HepG2 (cell line): ENCODE data around the gene CDNF. TPM values are rescaled to one million over a fixed set of nuclear protein-coding genes. Genes with fewer than 3 reads are reported as not detected.

Experiments
- ATM ChIP-seq: fragments of 450-650 bp; IDR thresholded peaks from 2 replicates; pipeline ENCODE4 v1.7.1; 2017; ENCODE audit warnings: mild to moderate bottlenecking, borderline replicate concordance
- CSRNP1 ChIP-seq: sonication (generic); formaldehyde crosslinking; IDR thresholded peaks from 2 replicates; pipeline ENCODE4 v1.8.1; 2023; ENCODE audit warnings: mild to moderate bottlenecking, missing genetic modification reagents
- HNF1A ChIP-seq, 2 experiments: sonication (generic) in 1 of 2; formaldehyde crosslinking in 1 of 2; IDR thresholded peaks; 2 replicates each; pipeline versions ENCODE4 v1.4.0 to v1.6.1; 2016 to 2020; ENCODE audit warnings: borderline replicate concordance in 1 of 2, low read depth in 1 of 2, mild to moderate bottlenecking in 1 of 2, missing genetic modification reagents in 1 of 2
- HOMEZ ChIP-seq: IDR thresholded peaks from 2 replicates; pipeline ENCODE4 v1.6.1; 2016; ENCODE audit warnings: low read depth
- NFATC3 ChIP-seq: sonication (generic); formaldehyde crosslinking; IDR thresholded peaks from 2 replicates; pipeline ENCODE4 v1.5.1; 2020; ENCODE audit warnings: mild to moderate bottlenecking, missing genetic modification reagents
- NFE2 ChIP-seq: sonication (generic); formaldehyde crosslinking; IDR thresholded peaks from 2 replicates; pipeline ENCODE4 v1.4.0; 2020; ENCODE audit warnings: missing genetic modification reagents
- ONECUT2 ChIP-seq: sonication (generic); formaldehyde crosslinking; IDR thresholded peaks from 2 replicates; pipeline ENCODE4 v1.4.0; 2020; ENCODE audit warnings: missing genetic modification reagents
- SCMH1 ChIP-seq: sonication (generic); formaldehyde crosslinking; IDR thresholded peaks from 2 replicates; pipeline ENCODE4 v1.9.0; 2021; ENCODE audit warnings: missing genetic modification reagents, mild to moderate bottlenecking, borderline replicate concordance
- SIX4 ChIP-seq: sonication (generic); formaldehyde crosslinking; IDR thresholded peaks from 2 replicates; pipeline ENCODE4 v1.4.0; 2020; ENCODE audit warnings: missing genetic modification reagents
- SMC3 ChIP-seq: IDR thresholded peaks from 2 replicates; pipeline ENCODE4 v1.6.1; 2011; ENCODE audit warnings: low read length, improper control_type of control experiment
- TARDBP ChIP-seq: sonication (generic); formaldehyde crosslinking; IDR thresholded peaks from 2 replicates; pipeline ENCODE4 v1.8.0; 2022; ENCODE audit warnings: mild to moderate bottlenecking, missing genetic modification reagents
- ZNF101 ChIP-seq: sonication (generic); formaldehyde crosslinking; IDR thresholded peaks from 2 replicates; pipeline ENCODE4 v1.4.0; 2020; ENCODE audit warnings: mild to moderate bottlenecking, low read depth, missing genetic modification reagents, borderline replicate concordance
- ZNF230 ChIP-seq: sonication (generic); formaldehyde crosslinking; IDR thresholded peaks from 2 replicates; pipeline ENCODE4 v1.4.0; 2020; ENCODE audit warnings: mild to moderate bottlenecking, missing genetic modification reagents
- ZNF232 ChIP-seq: sonication (generic); formaldehyde crosslinking; IDR thresholded peaks from 2 replicates; pipeline ENCODE4 v1.4.0; 2020; ENCODE audit warnings: missing genetic modification reagents, borderline replicate concordance
- ZNF770 ChIP-seq: sonication (generic); formaldehyde crosslinking; IDR thresholded peaks from 2 replicates; pipeline ENCODE4 v1.5.0; 2020; ENCODE audit warnings: mild to moderate bottlenecking, missing genetic modification reagents
- ZNF83 ChIP-seq: sonication (generic); formaldehyde crosslinking; IDR thresholded peaks from 2 replicates; pipeline ENCODE4 v1.4.0; 2020; ENCODE audit warnings: missing genetic modification reagents, mild to moderate bottlenecking, borderline replicate concordance
- ZNF891 ChIP-seq: sonication (generic); formaldehyde crosslinking; IDR thresholded peaks from 2 replicates; pipeline ENCODE4 v1.5.0; 2020; ENCODE audit warnings: mild to moderate bottlenecking, missing genetic modification reagents
- polyA plus RNA-seq, 8 experiments: library from polyadenylated mRNA; depleted of rRNA in 3 of 8; stranded (reverse) in 7 of 8; unstranded in 1 of 8; fragments of >200 nt; fragmentation: Illumina TruSeq in 4 of 8; extraction: Trizol in 4 of 8; gene quantifications; 2 replicates each; pipeline versions ENCODE4 v1.2.1 to v1.2.3, GENCODE V29; 2011 to 2016; ENCODE audit warnings: low read depth in 4 of 8, missing spikeins in 1 of 8, mixed read lengths in 1 of 8; ENCODE audit not compliant: insufficient read depth in 1 of 8
- total RNA-seq, 5 experiments: library from RNA; depleted of rRNA; stranded (reverse); fragments of >200 nt; fragmentation: Illumina TruSeq; extraction: Trizol; gene quantifications; 2 replicates each; pipeline ENCODE4 v1.2.3, GENCODE V29; 2016; ENCODE audit warnings: low read depth in 1 of 5

Gene CDNF
- total and polyA plus RNA-seq, 2 of the 13 experiments (the other 11 are each of a cell fraction or from before 2014, with no cell fraction given) = 0.29 to 0.33 TPM

- TF ChIP-seq ATM (no peak), TARDBP (CRISPR knock-in tag) (peak; percentile 87), ZNF770 (no peak), HOMEZ (CRISPR knock-in tag) (peak; percentile 31; the same call in 1 of the 2 replicates), SCMH1 (CRISPR knock-in tag) (no peak), SIX4 (CRISPR knock-in tag) (no peak), HNF1A (IDR thresholded peaks at IDR 0.05; ENCODE audit: low read depth) (no peak), HNF1A (CRISPR knock-in tag; IDR thresholded peaks at IDR 0.05; ENCODE audit: borderline replicate concordance) (peak; percentile 77), ZNF891 (CRISPR knock-in tag) (no peak; the same call in 1 of the 2 replicates), ZNF232 (CRISPR knock-in tag) (peak; percentile 22; the same call in 1 of the 2 replicates), ZNF230 (CRISPR knock-in tag) (peak; percentile 68), NFE2 (CRISPR knock-in tag) (no peak), CSRNP1 (0 out of 2 replicates have a peak, but pooled peaks have one; percentile 68), ZNF83 (CRISPR knock-in tag) (no peak), SMC3 (no peak), ONECUT2 (no peak), ZNF101 (CRISPR knock-in tag) (no peak), NFATC3 (CRISPR knock-in tag) (0 out of 2 replicates have a peak, but pooled peaks have one; percentile 85)
Measured at GRCh38 chr10:14878266-14879123, 40.7 kb upstream of the CDNF start, which contains the start of gene SUV39H2 (continued).
